Left kidney (tissue), 2 donors: Measurements from ENCODE around the gene ERC2. TPM values are rescaled to one million over a fixed set of nuclear protein-coding genes. Genes with fewer than 3 reads are reported as not detected.
"Not testable (repeated sequence)": the region's sequence is repeated elsewhere in the genome, so short reads cannot be mapped to it uniquely, and the experiment has no call there.

Experiments used
- DNase-seq: peaks from one replicate; pipeline ENCODE4 v3.0.0-alpha.2; 2013
- polyA plus RNA-seq: library from polyadenylated mRNA; unstranded; fragments of 120-200 nt; gene quantifications from one replicate; pipeline ENCODE4 v1.2.1, GENCODE V29; 2013; ENCODE audit not compliant: insufficient read length

Gene ERC2
- polyA plus RNA-seq, 1 donor, result 3.9 TPM

- DNase-seq, result no peak
Observed at GRCh38 chr3:56122911-56123310, 345.4 kb downstream of the ERC2 start.

- DNase-seq, result no peak
Observed at GRCh38 chr3:56121716-56122115, 346.6 kb downstream of the ERC2 start.

- DNase-seq, result no peak
Observed at GRCh38 chr3:56119575-56120349, 348.5 kb downstream of the ERC2 start.

GRCh38 chr3:56118968-56119367 lies 349.3 kb downstream of the ERC2 start:
- DNase-seq, result no peak

GRCh38 chr3:56115698-56116097 lies 352.6 kb downstream of the ERC2 start:
- no peak for DNase-seq

GRCh38 chr3:56115199-56115598 lies 353.1 kb downstream of the ERC2 start:
- no peak for DNase-seq

- no peak for DNase-seq
Observed at GRCh38 chr3:56113908-56114307, 354.4 kb downstream of the ERC2 start.

- no peak for DNase-seq
Observed at GRCh38 chr3:56113231-56113630, 355.0 kb downstream of the ERC2 start.

- DNase-seq, result no peak
Observed at GRCh38 chr3:56111606-56112304, 356.5 kb downstream of the ERC2 start.

- DNase-seq, result no peak
Observed at GRCh38 chr3:56110886-56111285, 357.4 kb downstream of the ERC2 start.

- no peak for DNase-seq
Observed at GRCh38 chr3:56107157-56107556, 361.1 kb downstream of the ERC2 start.

- no peak for DNase-seq
Observed at GRCh38 chr3:56102032-56102431, 366.2 kb downstream of the ERC2 start.

GRCh38 chr3:56101576-56101975 lies 366.7 kb downstream of the ERC2 start:
- DNase-seq, result no peak

GRCh38 chr3:56096999-56097398 lies 371.3 kb downstream of the ERC2 start:
- DNase-seq, result no peak

- DNase-seq, result no peak
Observed at GRCh38 chr3:56094170-56094569, 374.1 kb downstream of the ERC2 start.

- no peak for DNase-seq
Observed at GRCh38 chr3:56089739-56090138, 378.5 kb downstream of the ERC2 start.

GRCh38 chr3:56087451-56088053 lies 380.7 kb downstream of the ERC2 start:
- no peak for DNase-seq

GRCh38 chr3:56086355-56086754 lies 381.9 kb downstream of the ERC2 start:
- no peak for DNase-seq

GRCh38 chr3:56081246-56081645 lies 387.0 kb downstream of the ERC2 start:
- no peak for DNase-seq

- no peak for DNase-seq
Observed at GRCh38 chr3:56076746-56077145, 391.5 kb downstream of the ERC2 start.

GRCh38 chr3:56075089-56075488 lies 393.2 kb downstream of the ERC2 start:
- no peak for DNase-seq

- DNase-seq, result no peak
Observed at GRCh38 chr3:56069766-56070165, 398.5 kb downstream of the ERC2 start.

GRCh38 chr3:56066405-56066804 lies 401.9 kb downstream of the ERC2 start:
- not testable (repeated sequence) for DNase-seq
